GM12864 (cell line): Measurements from ENCODE around the gene LDAH.

ENCODE experiments used
- DNase-seq: peaks from one replicate; pipeline ENCODE4 v3.0.0-alpha.2; 2011; ENCODE audit warnings: low read depth
- H3K4me3 ChIP-seq: 2 replicates; pipeline ENCODE4 v1.5.1; 2011; ENCODE audit warnings: mild to moderate bottlenecking, low read depth, low read length, control low read depth
- CTCF ChIP-seq: IDR thresholded peaks from 2 replicates; pipeline ENCODE4 v1.5.1; 2011; ENCODE audit warnings: low read depth, mild to moderate bottlenecking, moderate library complexity, low read length, control low read depth, inconsistent platforms; ENCODE audit errors: missing control alignments

LDAH gene

GRCh38 chr2:20696366-20696765, 126.5 kb downstream of the LDAH start:
- no peak overlapping the region for H3K4me3 ChIP-seq
- DNase-seq = no peak
- no peak for TF ChIP-seq CTCF

GRCh38 chr2:20693317-20693716, 129.6 kb downstream of the LDAH start:
- DNase-seq = no peak
- H3K4me3 ChIP-seq = no peak overlapping the region
- TF ChIP-seq CTCF = no peak

GRCh38 chr2:20692081-20692480, 130.8 kb downstream of the LDAH start:
- no peak overlapping the region for H3K4me3 ChIP-seq
- DNase-seq = no peak
- no peak for TF ChIP-seq CTCF

GRCh38 chr2:20691076-20691734, 131.7 kb downstream of the LDAH start:
- DNase-seq = no peak
- TF ChIP-seq CTCF = no peak
- no peak overlapping the region for H3K4me3 ChIP-seq

- DNase-seq = no peak
- no peak overlapping the region for H3K4me3 ChIP-seq
- no peak for TF ChIP-seq CTCF
These were observed 133.3 kb downstream of the LDAH start for GRCh38 chr2:20689428-20690264.

- no peak overlapping the region for H3K4me3 ChIP-seq
- DNase-seq = no peak
- no peak for TF ChIP-seq CTCF
These were observed 135.6 kb downstream of the LDAH start for GRCh38 chr2:20687260-20687832.
